Fibroblast of lung (primary cell): ENCODE data around the gene SIK3.

Source experiments
- EZH2 ChIP-seq: IDR thresholded peaks from 2 replicates; pipeline ENCODE4 v1.5.1; 2012; ENCODE audit warnings: low read length, control low read depth, mild to moderate bottlenecking; ENCODE audit errors: missing control alignments
- TF ChIP-seq, protein P1 (sequence below), 2 donors: IDR thresholded peaks in 1 of 2; conservative IDR thresholded peaks in 1 of 2; 1 replicate in 1 of 2; 2 replicates in 1 of 2; pipeline ENCODE4 v1.5.1; 2011 to 2012; ENCODE audit warnings: low read length in 2 of 2, control low read depth in 1 of 2, inconsistent platforms in 1 of 2, low read depth in 1 of 2, mild to moderate bottlenecking in 1 of 2

DNA sequence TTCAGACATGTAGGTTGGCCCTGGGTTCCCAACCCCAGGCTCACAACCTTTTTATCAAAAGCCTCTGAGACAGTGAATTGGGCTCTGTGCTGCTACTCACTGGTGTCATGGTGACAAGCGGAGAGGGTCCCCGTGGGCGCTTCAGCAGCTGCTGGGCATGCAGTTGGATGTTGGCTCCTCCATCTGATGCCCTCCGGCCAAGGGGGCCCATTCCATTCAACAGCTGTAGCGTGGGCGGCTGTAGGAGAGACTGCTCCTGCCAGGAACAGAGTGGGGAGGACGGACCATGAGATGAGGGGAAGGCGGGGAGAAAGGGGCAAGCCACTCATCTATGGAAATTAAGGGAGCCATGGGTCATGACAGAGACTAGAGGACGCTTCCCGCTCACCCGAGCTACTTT, 224.8 kb downstream of the SIK3 start:
- TF ChIP-seq, protein P1, sequence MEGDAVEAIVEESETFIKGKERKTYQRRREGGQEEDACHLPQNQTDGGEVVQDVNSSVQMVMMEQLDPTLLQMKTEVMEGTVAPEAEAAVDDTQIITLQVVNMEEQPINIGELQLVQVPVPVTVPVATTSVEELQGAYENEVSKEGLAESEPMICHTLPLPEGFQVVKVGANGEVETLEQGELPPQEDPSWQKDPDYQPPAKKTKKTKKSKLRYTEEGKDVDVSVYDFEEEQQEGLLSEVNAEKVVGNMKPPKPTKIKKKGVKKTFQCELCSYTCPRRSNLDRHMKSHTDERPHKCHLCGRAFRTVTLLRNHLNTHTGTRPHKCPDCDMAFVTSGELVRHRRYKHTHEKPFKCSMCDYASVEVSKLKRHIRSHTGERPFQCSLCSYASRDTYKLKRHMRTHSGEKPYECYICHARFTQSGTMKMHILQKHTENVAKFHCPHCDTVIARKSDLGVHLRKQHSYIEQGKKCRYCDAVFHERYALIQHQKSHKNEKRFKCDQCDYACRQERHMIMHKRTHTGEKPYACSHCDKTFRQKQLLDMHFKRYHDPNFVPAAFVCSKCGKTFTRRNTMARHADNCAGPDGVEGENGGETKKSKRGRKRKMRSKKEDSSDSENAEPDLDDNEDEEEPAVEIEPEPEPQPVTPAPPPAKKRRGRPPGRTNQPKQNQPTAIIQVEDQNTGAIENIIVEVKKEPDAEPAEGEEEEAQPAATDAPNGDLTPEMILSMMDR (conservative IDR thresholded peaks at IDR 0.05 in 1 of 2, IDR thresholded peaks at IDR 0.05 in 1 of 2; ENCODE audit: low read depth in 1 of 2, low read length in 2 of 2) = no peak
- TF ChIP-seq EZH2 = no peak
